H9 (cell line): ENCODE results near the gene GPR15LG. TPM values are rescaled to one million over a fixed set of nuclear protein-coding genes. Genes with fewer than 3 reads are reported as not detected.

Experiments used
- DNase-seq: peaks from one replicate; pipeline ENCODE4 v3.0.0-alpha.2; 2017
- H2AFZ ChIP-seq: one replicate; pipeline ENCODE4 v1.6.1; 2013; ENCODE audit warnings: mild to moderate bottlenecking, low read length, control low read depth, moderate library complexity
- H2AK5ac ChIP-seq: 2 replicates; pipeline ENCODE4 v1.6.1; 2013; ENCODE audit warnings: low read length, control low read depth, mixed read lengths; ENCODE audit not compliant: insufficient read length
- H2BK120ac ChIP-seq: one replicate; pipeline ENCODE4 v1.6.1; 2013; ENCODE audit warnings: low read depth, mild to moderate bottlenecking, low read length, control low read depth, inconsistent platforms; ENCODE audit not compliant: poor library complexity, severe bottlenecking
- H2BK12ac ChIP-seq: 2 replicates; pipeline ENCODE4 v1.6.1; 2013; ENCODE audit warnings: low read length, control low read depth, mixed read lengths, low read depth; ENCODE audit not compliant: insufficient read length
- H2BK15ac ChIP-seq: 2 replicates; pipeline ENCODE4 v1.6.1; 2013; ENCODE audit warnings: low read depth, low read length, control low read depth
- H2BK20ac ChIP-seq: one replicate; pipeline ENCODE4 v1.6.1; 2013; ENCODE audit warnings: low read depth, mild to moderate bottlenecking, low read length, control low read depth, inconsistent platforms; ENCODE audit not compliant: poor library complexity, severe bottlenecking
- H2BK5ac ChIP-seq: 2 replicates; pipeline ENCODE4 v1.6.1; 2013; ENCODE audit warnings: low read length, control low read depth, mixed read lengths; ENCODE audit not compliant: insufficient read length
- H3K14ac ChIP-seq: 2 replicates; pipeline ENCODE4 v1.6.1; 2013; ENCODE audit warnings: low read length, control low read depth; ENCODE audit not compliant: insufficient read depth
- H3K18ac ChIP-seq: 2 replicates; pipeline ENCODE4 v1.6.1; 2013; ENCODE audit warnings: low read depth, mild to moderate bottlenecking, mixed read lengths, low read length, control low read depth; ENCODE audit not compliant: insufficient read length
- H3K23ac ChIP-seq: 2 replicates; pipeline ENCODE4 v1.6.1; 2013; ENCODE audit warnings: low read length, control low read depth, mixed read lengths, low read depth; ENCODE audit not compliant: insufficient read length
- H3K23me2 ChIP-seq: 2 replicates; pipeline ENCODE4 v1.6.1; 2013; ENCODE audit warnings: low read depth, mild to moderate bottlenecking, mixed read lengths, low read length, control low read depth; ENCODE audit not compliant: insufficient read length, poor library complexity, severe bottlenecking
- H3K27ac ChIP-seq: 2 replicates; pipeline ENCODE4 v1.5.1; 2013; ENCODE audit warnings: low read length, control low read depth, mixed read lengths, low read depth; ENCODE audit not compliant: insufficient read length
- H3K27me3 ChIP-seq: 2 replicates; pipeline ENCODE4 v1.6.1; 2013; ENCODE audit warnings: low read length, control low read depth, inconsistent platforms; ENCODE audit not compliant: insufficient read depth
- H3K4ac ChIP-seq: 2 replicates; pipeline ENCODE4 v1.6.1; 2013; ENCODE audit warnings: low read depth, mild to moderate bottlenecking, control low read depth, inconsistent platforms, low read length, moderate library complexity
- H3K4me1 ChIP-seq: 2 replicates; pipeline ENCODE4 v1.6.1; 2013; ENCODE audit warnings: low read length, control low read depth, inconsistent platforms; ENCODE audit not compliant: insufficient read depth
- H3K4me2 ChIP-seq: 2 replicates; pipeline ENCODE4 v1.6.1; 2013; ENCODE audit warnings: low read length, control low read depth, mixed read lengths; ENCODE audit not compliant: insufficient read length, insufficient read depth
- H3K56ac ChIP-seq: 2 replicates; pipeline ENCODE4 v1.6.1; 2013; ENCODE audit warnings: low read depth, mild to moderate bottlenecking, mixed read lengths, low read length, control low read depth; ENCODE audit not compliant: insufficient read length
- H3K79me1 ChIP-seq: 2 replicates; pipeline ENCODE4 v1.6.1; 2013; ENCODE audit warnings: low read depth, mild to moderate bottlenecking, moderate library complexity, low read length, control low read depth, inconsistent platforms; ENCODE audit not compliant: insufficient read depth, poor library complexity, severe bottlenecking
- H3K79me2 ChIP-seq: 2 replicates; pipeline ENCODE4 v1.6.1; 2013; ENCODE audit warnings: low read length, control low read depth, inconsistent platforms; ENCODE audit not compliant: insufficient read depth
- H3K9ac ChIP-seq: 2 replicates; pipeline ENCODE4 v1.6.1; 2013; ENCODE audit warnings: low read length, control low read depth, mixed read lengths; ENCODE audit not compliant: insufficient read length; ENCODE audit errors: extremely low read depth
- H3K9me3 ChIP-seq: one replicate; pipeline ENCODE4 v1.6.1; 2013; ENCODE audit warnings: low read depth, low read length, inconsistent platforms; ENCODE audit not compliant: control insufficient read depth
- H3T11ph ChIP-seq: one replicate; pipeline ENCODE4 v1.6.1; 2013; ENCODE audit warnings: mild to moderate bottlenecking, low read length, control low read depth, inconsistent platforms
- H4K20me1 ChIP-seq: one replicate; pipeline ENCODE4 v1.6.1; 2013; ENCODE audit not compliant: control insufficient read depth, insufficient read length, insufficient read depth
- H4K5ac ChIP-seq: 2 replicates; pipeline ENCODE4 v1.6.1; 2013; ENCODE audit warnings: low read depth, mild to moderate bottlenecking, mixed read lengths, low read length, control low read depth; ENCODE audit not compliant: insufficient read length
- H4K8ac ChIP-seq: replicated peaks from 2 replicates; pipeline ENCODE4 v1.6.1; 2013; ENCODE audit warnings: low read length, control low read depth, mixed read lengths, low read depth; ENCODE audit not compliant: insufficient read length
- H4K91ac ChIP-seq: 2 replicates; pipeline ENCODE4 v1.6.1; 2013; ENCODE audit warnings: low read depth, mild to moderate bottlenecking, moderate library complexity, mixed read lengths, low read length, control low read depth; ENCODE audit not compliant: insufficient read length
- H3K27ac Mint-ChIP-seq, 3 experiments: 2 replicates in 2 of 3; 3 replicates in 1 of 3; pipeline ENCODE4 v1.8.0; 2020 to 2021; ENCODE audit warnings: mixed read lengths in 3 of 3, mild to moderate bottlenecking in 1 of 3, moderate library complexity in 1 of 3
- H3K27me3 Mint-ChIP-seq: 2 replicates; pipeline ENCODE4 v1.8.0; 2021; ENCODE audit warnings: low read depth, mild to moderate bottlenecking, moderate library complexity, mixed read lengths
- H3K36me3 Mint-ChIP-seq, 3 experiments: 2 replicates in 2 of 3; 3 replicates in 1 of 3; pipeline ENCODE4 v1.8.0; 2020 to 2021; ENCODE audit warnings: low read depth in 3 of 3, mixed read lengths in 3 of 3; ENCODE audit not compliant: insufficient read depth in 1 of 3
- H3K4me1 Mint-ChIP-seq, 2 experiments: 2 replicates each; pipeline ENCODE4 v1.8.0; 2020; ENCODE audit warnings: mixed read lengths in 2 of 2
- H3K4me3 Mint-ChIP-seq, 2 experiments: 2 replicates in 1 of 2; 3 replicates in 1 of 2; pipeline ENCODE4 v1.8.0; 2020 to 2021; ENCODE audit warnings: mild to moderate bottlenecking in 2 of 2, mixed read lengths in 2 of 2, moderate library complexity in 1 of 2
- H3K9me3 Mint-ChIP-seq, 2 experiments: 2 replicates in 1 of 2; 3 replicates in 1 of 2; pipeline ENCODE4 v1.8.0; 2020; ENCODE audit warnings: mild to moderate bottlenecking in 2 of 2, mixed read lengths in 2 of 2, moderate library complexity in 1 of 2
- WGBS: extraction: QIAGEN DNeasy Blood & Tissue Kit; methylation state at CpG from one replicate; pipeline ENCODE4 v1.1.7; 2013; ENCODE audit warnings: missing lambda C conversion rate, low lambda C conversion rate, mixed read lengths; ENCODE audit not compliant: insufficient read length; ENCODE audit errors: extremely low coverage; 5-methylcytosine and 5-hydroxymethylcytosine counted together
- total RNA-seq: library from RNA; stranded (reverse); gene quantifications from 2 replicates; pipeline ENCODE4 v1.2.1, GENCODE V29; 2021
- TF ChIP-seq, protein P1 (sequence below): fragments of 200-600 bp; sonication (generic); conservative IDR thresholded peaks from 3 replicates; pipeline ENCODE4 v1.8.0; 2021; ENCODE audit warnings: antibody characterized with exemption, mild to moderate bottlenecking

GPR15LG gene
- total RNA-seq, 1 experiment from 2014 or later, result not detected

DNA sequence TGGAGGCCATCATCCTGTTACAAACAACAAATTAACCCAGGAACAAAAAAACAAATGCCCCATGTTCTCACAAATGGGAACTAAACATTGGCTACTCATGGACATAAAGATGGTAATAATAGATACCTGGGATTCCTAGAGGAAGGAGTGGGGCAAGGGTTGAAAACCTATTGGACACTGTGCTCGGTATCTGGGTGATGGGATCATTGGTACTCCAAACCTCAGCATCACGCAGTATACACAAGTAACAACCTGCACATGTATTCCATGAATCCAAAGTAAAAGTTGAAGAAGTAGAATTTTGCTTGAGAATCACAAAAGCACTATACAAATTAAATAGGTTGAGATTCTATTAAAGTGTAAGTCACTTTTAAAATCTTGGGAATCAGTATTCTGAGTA, 17.6 kb upstream of the GPR15LG start:
- no peak for DNase-seq
- H3K9me3 ChIP-seq, result no peaks in the 10 kb centered on the region
- Mint-ChIP-seq H3K27me3 (no peaks in the 10 kb centered on the region), H3K27ac (no peak overlapping the region), H3K36me3 (peaks cover 12 to 35% (median 34%) of the 10 kb centered on the region in 3 experiments; a peak in 6 of 7 replicates), H3K4me3 (no peak overlapping the region), H3K9me3 (no peaks in the 10 kb centered on the region), H3K4me1 (peaks cover 32 to 35% of the 10 kb centered on the region in 2 experiments)
- no peak overlapping the region for H3K9ac ChIP-seq
- no peak overlapping the region for H3K27ac ChIP-seq
- H3K23me2 ChIP-seq, result no peaks in the 10 kb centered on the region
- no peak overlapping the region for H3K4ac ChIP-seq
- H2AFZ ChIP-seq, result no peak overlapping the region
- H2BK5ac ChIP-seq, result no peak overlapping the region
- H3K4me2 ChIP-seq, result no peak overlapping the region
- no peaks in the 10 kb centered on the region for H4K20me1 ChIP-seq
- no peak overlapping the region for H3K14ac ChIP-seq
- H2BK15ac ChIP-seq, result no peak overlapping the region
- no peak overlapping the region for H2BK120ac ChIP-seq
- H3K79me1 ChIP-seq, result no peaks in the 10 kb centered on the region
- no peak overlapping the region for H2BK20ac ChIP-seq
- no peaks in the 10 kb centered on the region for H3K79me2 ChIP-seq
- WGBS, result no CpG with 5 or more reads among the region's 2 CpGs
- no peaks in the 10 kb centered on the region for H3K27me3 ChIP-seq
- TF ChIP-seq, protein P1, sequence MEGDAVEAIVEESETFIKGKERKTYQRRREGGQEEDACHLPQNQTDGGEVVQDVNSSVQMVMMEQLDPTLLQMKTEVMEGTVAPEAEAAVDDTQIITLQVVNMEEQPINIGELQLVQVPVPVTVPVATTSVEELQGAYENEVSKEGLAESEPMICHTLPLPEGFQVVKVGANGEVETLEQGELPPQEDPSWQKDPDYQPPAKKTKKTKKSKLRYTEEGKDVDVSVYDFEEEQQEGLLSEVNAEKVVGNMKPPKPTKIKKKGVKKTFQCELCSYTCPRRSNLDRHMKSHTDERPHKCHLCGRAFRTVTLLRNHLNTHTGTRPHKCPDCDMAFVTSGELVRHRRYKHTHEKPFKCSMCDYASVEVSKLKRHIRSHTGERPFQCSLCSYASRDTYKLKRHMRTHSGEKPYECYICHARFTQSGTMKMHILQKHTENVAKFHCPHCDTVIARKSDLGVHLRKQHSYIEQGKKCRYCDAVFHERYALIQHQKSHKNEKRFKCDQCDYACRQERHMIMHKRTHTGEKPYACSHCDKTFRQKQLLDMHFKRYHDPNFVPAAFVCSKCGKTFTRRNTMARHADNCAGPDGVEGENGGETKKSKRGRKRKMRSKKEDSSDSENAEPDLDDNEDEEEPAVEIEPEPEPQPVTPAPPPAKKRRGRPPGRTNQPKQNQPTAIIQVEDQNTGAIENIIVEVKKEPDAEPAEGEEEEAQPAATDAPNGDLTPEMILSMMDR, result no peak
- H4K91ac ChIP-seq, result no peak overlapping the region
- H2BK12ac ChIP-seq, result no peak overlapping the region
- no peak overlapping the region for H4K8ac ChIP-seq
- H3K4me1 ChIP-seq, result peaks cover 4% of the 10 kb centered on the region; the same call in 1 of the 2 replicates
- no peak overlapping the region for H2AK5ac ChIP-seq
- H3K23ac ChIP-seq, result no peak overlapping the region
- H3K56ac ChIP-seq, result no peak overlapping the region
- no peak overlapping the region for H4K5ac ChIP-seq
- no peak overlapping the region for H3K18ac ChIP-seq
- no peak overlapping the region for H3T11ph ChIP-seq
